Neuronal stem cell (in vitro differentiated cells): Measurements from ENCODE around the gene C15orf62.

Source experiments
- DNase-seq: peaks from one replicate; pipeline ENCODE4 v3.0.0-alpha.2; 2013; ENCODE audit warnings: low spot score
- H2AFZ ChIP-seq: one replicate; pipeline ENCODE4 v1.6.1; 2013; ENCODE audit warnings: mild to moderate bottlenecking, low read length, inconsistent platforms
- H2AK5ac ChIP-seq: 2 replicates; pipeline ENCODE4 v1.6.1; 2013; ENCODE audit warnings: low read depth, mild to moderate bottlenecking, inconsistent platforms, low read length, moderate library complexity, mixed read lengths
- H2BK120ac ChIP-seq: 2 replicates; pipeline ENCODE4 v1.6.1; 2013; ENCODE audit warnings: low read depth, mild to moderate bottlenecking, inconsistent platforms, low read length, moderate library complexity, mixed read lengths
- H2BK12ac ChIP-seq: one replicate; pipeline ENCODE4 v1.6.1; 2013; ENCODE audit warnings: low read length, inconsistent platforms
- H2BK15ac ChIP-seq: 2 replicates; pipeline ENCODE4 v1.6.1; 2013; ENCODE audit warnings: mild to moderate bottlenecking, low read length, inconsistent platforms, mixed read lengths
- H2BK5ac ChIP-seq: one replicate; pipeline ENCODE4 v1.6.1; 2013; ENCODE audit warnings: inconsistent platforms, mild to moderate bottlenecking, low read length, moderate library complexity
- H3K14ac ChIP-seq: one replicate; pipeline ENCODE4 v1.6.1; 2013; ENCODE audit warnings: low read length, inconsistent platforms
- H3K18ac ChIP-seq: 2 replicates; pipeline ENCODE4 v1.6.1; 2013; ENCODE audit warnings: low read length, inconsistent platforms
- H3K23ac ChIP-seq: 2 replicates; pipeline ENCODE4 v1.6.1; 2013; ENCODE audit warnings: low read depth, mild to moderate bottlenecking, mixed read lengths, low read length, inconsistent platforms; ENCODE audit not compliant: poor library complexity
- H3K27ac ChIP-seq: replicated peaks from 3 replicates; pipeline ENCODE4 v1.5.1; 2013; ENCODE audit warnings: low read length, inconsistent platforms
- H3K27me3 ChIP-seq, 3 experiments: 2 replicates each; pipeline ENCODE4 v1.6.1; 2013; ENCODE audit warnings: low read length in 3 of 3, mild to moderate bottlenecking in 2 of 3, inconsistent platforms in 1 of 3, low read depth in 1 of 3, mixed read lengths in 1 of 3, moderate library complexity in 1 of 3; ENCODE audit not compliant: control insufficient read depth in 3 of 3, insufficient read depth in 3 of 3
- H3K36me3 ChIP-seq, 2 donors: replicated peaks in 1 of 2; 2 replicates each; pipeline ENCODE4 v1.6.1; 2013; ENCODE audit warnings: low read length in 2 of 2; ENCODE audit not compliant: control insufficient read depth in 2 of 2, insufficient read depth in 2 of 2
- H3K4ac ChIP-seq: 2 replicates; pipeline ENCODE4 v1.6.1; 2013; ENCODE audit warnings: inconsistent platforms, mild to moderate bottlenecking, low read length, moderate library complexity
- H3K4me1 ChIP-seq, 2 donors: 1 replicate in 1 of 2; 2 replicates in 1 of 2; pipeline ENCODE4 v1.6.1; 2013; ENCODE audit warnings: low read length in 2 of 2, low read depth in 1 of 2; ENCODE audit not compliant: control insufficient read depth in 2 of 2, insufficient read depth in 1 of 2
- H3K4me2 ChIP-seq: one replicate; pipeline ENCODE4 v1.6.1; 2013; ENCODE audit warnings: mild to moderate bottlenecking, low read length, inconsistent platforms; ENCODE audit not compliant: insufficient read depth, poor library complexity, severe bottlenecking
- H3K4me3 ChIP-seq, 2 donors: 2 replicates each; pipeline ENCODE4 v1.5.1; 2013; ENCODE audit warnings: low read length in 2 of 2, mild to moderate bottlenecking in 2 of 2, inconsistent platforms in 1 of 2, moderate library complexity in 1 of 2
- H3K79me1 ChIP-seq: one replicate; pipeline ENCODE4 v1.6.1; 2013; ENCODE audit warnings: low read depth, mild to moderate bottlenecking, inconsistent platforms, low read length, moderate library complexity
- H3K9ac ChIP-seq: one replicate; pipeline ENCODE4 v1.6.1; 2013; ENCODE audit warnings: mild to moderate bottlenecking, low read depth, low read length, inconsistent platforms; ENCODE audit not compliant: poor library complexity
- H3K9me3 ChIP-seq, 2 donors: replicated peaks in 1 of 2; 2 replicates each; pipeline versions ENCODE3 to v1.6.1; 2013; ENCODE audit warnings: low read length in 2 of 2, mild to moderate bottlenecking in 2 of 2, inconsistent platforms in 1 of 2, low read depth in 1 of 2, mixed read lengths in 1 of 2, moderate library complexity in 1 of 2; ENCODE audit not compliant: control insufficient read depth in 2 of 2, insufficient read depth in 1 of 2
- H4K8ac ChIP-seq: one replicate; pipeline ENCODE4 v1.6.1; 2013; ENCODE audit warnings: low read depth, mild to moderate bottlenecking, inconsistent platforms, low read length, moderate library complexity
- H4K91ac ChIP-seq: one replicate; pipeline ENCODE4 v1.6.1; 2013; ENCODE audit warnings: low read length, low read depth, mild to moderate bottlenecking, inconsistent platforms; ENCODE audit not compliant: poor library complexity
- WGBS, 2 donors: extraction: QIAGEN DNeasy Blood & Tissue Kit; methylation state at CpG; one replicate each; pipeline ENCODE4 v1.1.7; 2013; ENCODE audit warnings: missing lambda C conversion rate in 2 of 2, mixed read lengths in 1 of 2; ENCODE audit not compliant: insufficient read length in 2 of 2, insufficient replicate concordance in 1 of 2; ENCODE audit errors: extremely low coverage in 2 of 2; 5-methylcytosine and 5-hydroxymethylcytosine counted together

Gene C15orf62

DNA sequence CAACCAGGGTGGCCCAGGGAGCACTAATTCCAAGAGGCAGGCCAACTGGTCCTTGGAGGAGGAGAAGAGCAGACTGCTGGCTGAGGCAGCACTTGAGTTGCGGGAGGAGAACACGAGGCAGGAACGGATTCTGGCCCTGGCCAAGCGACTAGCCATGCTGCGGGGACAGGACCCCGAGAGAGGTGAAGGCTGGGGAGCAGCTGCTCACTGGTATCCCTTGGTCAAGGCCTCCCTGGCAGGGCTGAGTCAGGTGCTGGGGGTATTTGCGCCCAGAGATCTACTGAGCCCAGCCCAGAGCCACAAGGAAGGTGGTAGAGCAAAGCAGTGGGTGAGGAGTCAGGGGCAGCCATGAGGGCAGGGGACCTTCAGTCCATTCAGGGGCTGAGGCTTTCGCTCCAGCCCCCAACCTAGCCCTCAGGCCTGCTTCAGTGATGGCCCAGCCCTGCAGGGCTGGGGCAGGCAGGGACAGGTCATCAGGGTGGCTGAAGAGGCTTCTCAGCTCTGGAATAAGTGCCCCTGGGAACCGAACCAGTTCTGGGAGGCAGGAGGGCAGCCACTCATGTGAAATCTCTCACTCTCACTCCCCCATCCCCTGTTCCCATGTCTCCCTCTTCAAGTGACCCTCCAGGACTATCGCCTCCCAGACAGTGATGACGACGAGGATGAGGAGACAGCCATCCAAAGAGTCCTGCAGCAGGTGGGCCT is 43.1 kb downstream of the C15orf62 start:
- Histone ChIP-seq H3K36me3 (peaks cover 1 to 15% of the 10 kb centered on the region in 2 donors), H3K9ac (no peak overlapping the region), H2AK5ac (no peak overlapping the region), H2BK5ac (peak overlapping the region; percentile 49), H2BK15ac (no peak overlapping the region), H3K4me3 (no peak overlapping the region), H4K91ac (no peak overlapping the region), H3K27ac (no peak overlapping the region), H4K8ac (peak overlapping the region; percentile 75), H3K27me3 (no peaks in the 10 kb centered on the region), H3K79me1 (no peaks in the 10 kb centered on the region), H3K14ac (no peak overlapping the region), H3K4me2 (no peak overlapping the region), H2AFZ (no peak overlapping the region), H3K9me3 (no peaks in the 10 kb centered on the region), H3K18ac (no peak overlapping the region), H2BK120ac (no peak overlapping the region), H3K4me1 (peaks cover 0 to 3% of the 10 kb centered on the region in 2 donors), H2BK12ac (no peak overlapping the region), H3K23ac (no peak overlapping the region), H3K4ac (no peak overlapping the region)
- WGBS, 2 donors = no CpG with 5 or more reads among the region's 12 CpGs
- no peak for DNase-seq

DNA sequence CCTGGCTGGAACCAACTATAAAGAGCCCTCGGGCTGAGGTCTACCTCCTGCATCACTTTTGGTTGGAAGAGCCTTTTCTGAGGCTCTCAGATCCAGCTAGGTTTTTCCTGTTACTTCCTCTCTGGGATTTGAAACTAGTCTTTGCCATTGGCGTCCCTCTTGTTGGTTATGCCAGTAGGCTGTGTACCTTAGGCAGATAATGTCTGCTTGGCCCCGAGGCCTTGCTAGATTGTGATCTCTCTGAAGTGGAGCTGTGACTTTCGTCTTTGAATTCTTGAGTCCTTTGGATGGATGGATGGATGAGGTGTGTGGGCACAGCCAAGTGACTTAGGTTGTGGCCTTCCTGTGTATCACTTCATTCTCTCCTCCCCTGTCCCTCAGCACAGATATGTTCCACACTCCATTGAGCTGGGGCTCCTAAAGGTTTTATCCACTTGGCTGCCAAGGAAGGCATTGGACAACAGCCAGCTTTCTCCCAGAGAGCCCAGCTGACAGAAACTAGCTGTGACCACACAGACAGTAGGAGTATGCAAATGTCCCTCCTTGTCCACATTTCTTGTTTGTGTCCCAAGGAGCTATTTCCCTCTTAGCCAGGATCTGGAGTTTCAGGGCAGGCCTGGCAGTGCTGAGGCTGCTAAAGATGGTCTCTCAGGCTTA is 45.4 kb downstream of the C15orf62 start:
- no peaks in the 10 kb centered on the region for H3K79me1 ChIP-seq
- H3K14ac ChIP-seq = no peak overlapping the region
- no peaks in the 10 kb centered on the region for H3K27me3 ChIP-seq
- H2AK5ac ChIP-seq = no peak overlapping the region
- H3K4me2 ChIP-seq = no peak overlapping the region
- no peak overlapping the region for H3K4me3 ChIP-seq
- H2BK120ac ChIP-seq = no peak overlapping the region
- no peaks in the 10 kb centered on the region for H3K9me3 ChIP-seq
- H3K9ac ChIP-seq = no peak overlapping the region
- H2BK12ac ChIP-seq = no peak overlapping the region
- H4K91ac ChIP-seq = no peak overlapping the region
- peaks cover 1 to 15% of the 10 kb centered on the region in 2 donors for H3K36me3 ChIP-seq
- H4K8ac ChIP-seq = no peak overlapping the region
- H2BK5ac ChIP-seq = no peak overlapping the region
- no peak overlapping the region for H3K23ac ChIP-seq
- WGBS, 2 donors = no CpG with 5 or more reads among the region's 4 CpGs
- no peak for DNase-seq
- no peaks in the 10 kb centered on the region for H3K4me1 ChIP-seq
- H3K18ac ChIP-seq = no peak overlapping the region
- no peak overlapping the region for H2BK15ac ChIP-seq
- H2AFZ ChIP-seq = no peak overlapping the region
- no peak overlapping the region for H3K27ac ChIP-seq
- no peak overlapping the region for H3K4ac ChIP-seq

DNA sequence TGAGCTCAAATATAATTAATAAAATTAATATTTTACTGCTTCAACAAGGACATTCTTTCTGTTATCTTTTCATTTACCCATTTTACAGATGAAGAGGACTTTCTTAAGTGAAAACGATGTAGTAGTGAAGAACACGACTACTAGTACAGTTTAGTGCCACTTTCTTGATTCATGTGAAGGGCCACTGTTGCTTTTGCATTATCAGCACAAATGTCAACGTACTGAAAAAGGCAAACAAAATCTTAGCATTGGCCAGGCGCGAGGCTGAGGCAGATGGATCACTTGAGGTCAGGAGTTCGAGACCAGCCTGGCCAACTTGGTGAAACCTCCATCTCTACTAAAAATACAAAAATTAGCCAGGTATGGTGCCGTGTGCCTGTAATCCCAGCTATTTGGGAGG is 49.3 kb downstream of the C15orf62 start:
- no peak overlapping the region for H3K4me3 ChIP-seq
- peaks cover 0 to 2% of the 10 kb centered on the region in 2 donors for H3K36me3 ChIP-seq
- no peak overlapping the region for H2AFZ ChIP-seq
- no peaks in the 10 kb centered on the region for H3K4me1 ChIP-seq
- no CpG with 5 or more reads among the region's 7 CpGs for WGBS, 2 donors
- H3K79me1 ChIP-seq = no peaks in the 10 kb centered on the region
- no peak overlapping the region for H4K91ac ChIP-seq
- H2AK5ac ChIP-seq = no peak overlapping the region
- no peak overlapping the region for H3K27ac ChIP-seq
- H3K27me3 ChIP-seq = no peaks in the 10 kb centered on the region
- H2BK5ac ChIP-seq = no peak overlapping the region
- no peaks in the 10 kb centered on the region for H3K9me3 ChIP-seq
- no peak overlapping the region for H3K9ac ChIP-seq
- H3K14ac ChIP-seq = no peak overlapping the region
- H4K8ac ChIP-seq = no peak overlapping the region
- H2BK120ac ChIP-seq = no peak overlapping the region
- no peak overlapping the region for H2BK12ac ChIP-seq
- no peak overlapping the region for H3K23ac ChIP-seq
- no peak overlapping the region for H3K18ac ChIP-seq
- no peak overlapping the region for H3K4ac ChIP-seq
- no peak overlapping the region for H2BK15ac ChIP-seq
- no peak overlapping the region for H3K4me2 ChIP-seq
- DNase-seq = no peak

DNA sequence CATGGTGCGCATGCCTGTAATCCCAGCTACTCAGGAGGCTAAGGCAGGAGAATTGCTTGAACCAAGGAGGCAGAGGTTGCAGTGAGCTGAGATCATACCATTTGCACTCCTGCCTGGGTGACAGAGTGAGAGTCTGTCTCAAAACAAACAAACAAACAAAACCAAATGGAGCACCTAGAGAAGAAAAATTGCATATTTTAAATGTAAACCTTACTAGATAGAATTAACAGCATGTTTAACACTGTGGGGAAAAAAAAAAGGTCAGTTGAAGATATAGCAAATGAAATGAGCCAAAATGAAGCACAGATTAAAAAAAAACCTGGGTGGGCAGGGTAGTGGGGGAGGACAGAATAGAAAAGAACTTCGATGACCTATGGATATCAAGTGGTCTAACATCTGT is 51.4 kb downstream of the C15orf62 start:
- WGBS, 2 donors = no CpG with 5 or more reads among the region's 2 CpGs
- no peak overlapping the region for H2BK5ac ChIP-seq
- H3K4me3 ChIP-seq = no peak overlapping the region
- no peak overlapping the region for H3K18ac ChIP-seq
- no peak overlapping the region for H3K23ac ChIP-seq
- H2BK12ac ChIP-seq = no peak overlapping the region
- no peaks in the 10 kb centered on the region for H3K36me3 ChIP-seq
- no peak overlapping the region for H4K8ac ChIP-seq
- H3K9me3 ChIP-seq = no peaks in the 10 kb centered on the region
- no peak overlapping the region for H3K4ac ChIP-seq
- no peaks in the 10 kb centered on the region for H3K27me3 ChIP-seq
- H3K4me1 ChIP-seq = no peaks in the 10 kb centered on the region
- H2AFZ ChIP-seq = no peak overlapping the region
- no peak overlapping the region for H2BK15ac ChIP-seq
- H3K9ac ChIP-seq = no peak overlapping the region
- no peak overlapping the region for H3K4me2 ChIP-seq
- no peak overlapping the region for H3K27ac ChIP-seq
- no peak overlapping the region for H3K14ac ChIP-seq
- no peak overlapping the region for H2AK5ac ChIP-seq
- no peak overlapping the region for H4K91ac ChIP-seq
- DNase-seq = no peak
- H3K79me1 ChIP-seq = no peaks in the 10 kb centered on the region
- H2BK120ac ChIP-seq = no peak overlapping the region
